ENCODE data around the gene CFP.

Gene CFP

DNA sequence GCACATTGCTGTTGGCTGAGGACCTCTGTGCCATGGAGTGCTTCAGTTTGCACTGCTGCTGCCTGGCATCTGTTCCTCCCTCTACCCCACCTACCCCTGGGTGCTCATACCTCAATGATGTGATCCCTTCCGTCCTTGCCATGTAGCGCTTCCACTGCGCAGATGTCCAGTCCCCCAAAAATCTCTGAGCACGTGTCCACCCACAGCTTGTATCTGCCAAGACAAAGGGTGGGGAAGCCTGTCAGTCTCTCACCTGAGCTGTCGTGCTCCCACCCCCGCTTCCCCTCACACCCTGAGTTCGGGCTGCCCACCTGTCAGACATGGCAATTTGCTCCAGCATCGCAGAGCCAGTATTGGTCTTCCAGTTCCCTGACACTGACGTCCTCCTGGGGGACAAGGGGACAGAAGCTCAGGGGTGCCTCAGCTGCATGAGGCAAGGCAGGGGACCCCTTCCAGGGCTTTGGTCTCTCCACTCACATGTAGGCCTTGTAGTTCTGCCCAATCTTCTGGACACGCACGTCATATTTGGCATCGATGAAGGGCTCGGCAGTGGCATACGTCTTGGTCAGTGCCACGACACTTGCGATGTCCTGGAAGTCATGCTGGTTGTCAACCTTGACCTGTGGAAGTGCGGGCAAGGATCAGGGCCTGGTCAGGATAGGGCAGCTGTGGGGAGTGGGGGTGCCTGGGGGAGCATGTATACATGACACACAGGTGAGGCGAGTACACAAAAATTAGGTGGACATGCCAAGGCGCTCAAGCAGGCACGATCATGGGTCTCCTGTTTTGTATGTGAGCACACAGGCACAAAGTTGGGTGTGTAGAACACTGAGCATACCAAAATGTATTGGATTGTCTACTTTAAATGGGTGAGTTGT is 53.5 kb downstream of the CFP start:
- TF ChIP-seq, protein P1, sequence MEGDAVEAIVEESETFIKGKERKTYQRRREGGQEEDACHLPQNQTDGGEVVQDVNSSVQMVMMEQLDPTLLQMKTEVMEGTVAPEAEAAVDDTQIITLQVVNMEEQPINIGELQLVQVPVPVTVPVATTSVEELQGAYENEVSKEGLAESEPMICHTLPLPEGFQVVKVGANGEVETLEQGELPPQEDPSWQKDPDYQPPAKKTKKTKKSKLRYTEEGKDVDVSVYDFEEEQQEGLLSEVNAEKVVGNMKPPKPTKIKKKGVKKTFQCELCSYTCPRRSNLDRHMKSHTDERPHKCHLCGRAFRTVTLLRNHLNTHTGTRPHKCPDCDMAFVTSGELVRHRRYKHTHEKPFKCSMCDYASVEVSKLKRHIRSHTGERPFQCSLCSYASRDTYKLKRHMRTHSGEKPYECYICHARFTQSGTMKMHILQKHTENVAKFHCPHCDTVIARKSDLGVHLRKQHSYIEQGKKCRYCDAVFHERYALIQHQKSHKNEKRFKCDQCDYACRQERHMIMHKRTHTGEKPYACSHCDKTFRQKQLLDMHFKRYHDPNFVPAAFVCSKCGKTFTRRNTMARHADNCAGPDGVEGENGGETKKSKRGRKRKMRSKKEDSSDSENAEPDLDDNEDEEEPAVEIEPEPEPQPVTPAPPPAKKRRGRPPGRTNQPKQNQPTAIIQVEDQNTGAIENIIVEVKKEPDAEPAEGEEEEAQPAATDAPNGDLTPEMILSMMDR (IDR thresholded peaks at IDR 0.05; ENCODE audit: insufficient read depth, low read depth, low read length, missing control alignments) = no peak
- no peak overlapping the region for H3K4me3 ChIP-seq (ENCODE audit: low read depth, low read length)
- no peak for DNase-seq (ENCODE audit: low read depth)

DNA sequence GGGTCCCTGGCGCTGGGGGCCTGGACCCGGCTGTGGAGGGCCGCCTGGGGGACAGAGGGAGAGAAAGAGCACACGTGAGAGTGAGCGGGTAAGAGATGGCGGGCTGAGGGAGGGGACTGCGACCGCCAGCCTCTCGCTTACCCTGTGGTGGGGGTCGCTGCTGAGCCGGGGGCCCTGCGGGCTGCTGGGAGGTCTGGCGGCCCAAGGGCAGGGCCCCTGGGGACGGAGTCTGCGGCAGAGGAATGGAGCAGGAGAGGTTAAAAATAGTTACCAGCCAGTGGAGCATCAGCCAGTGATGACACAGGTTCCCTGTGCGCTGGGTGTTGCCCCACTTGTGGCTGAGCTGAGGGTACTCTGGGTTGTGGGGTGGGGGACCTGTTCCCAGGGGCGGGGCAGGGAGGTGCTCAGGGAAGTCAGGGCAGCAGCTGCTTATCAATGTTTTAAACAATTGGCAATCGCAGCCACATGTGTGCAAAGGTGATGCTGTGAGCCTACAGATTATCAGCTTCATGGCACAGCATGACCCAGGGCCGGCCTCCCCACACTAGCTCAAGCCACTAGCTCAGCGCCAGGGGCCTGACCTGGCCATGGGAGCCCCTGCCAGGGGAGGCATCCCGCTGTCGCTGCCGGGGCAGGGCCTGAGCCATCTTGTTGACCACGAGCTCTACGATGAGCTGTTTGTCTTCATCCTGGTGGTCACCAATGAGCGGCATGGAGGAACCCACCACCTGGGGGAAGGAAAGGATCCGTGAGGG is 55.0 kb downstream of the CFP start:
- H3K4me3 ChIP-seq (ENCODE audit: low read depth, low read length) = no peak overlapping the region
- TF ChIP-seq, protein P1 (IDR thresholded peaks at IDR 0.05; ENCODE audit: insufficient read depth, low read depth, low read length, missing control alignments) = no peak
- DNase-seq (ENCODE audit: low read depth) = no peak

DNA sequence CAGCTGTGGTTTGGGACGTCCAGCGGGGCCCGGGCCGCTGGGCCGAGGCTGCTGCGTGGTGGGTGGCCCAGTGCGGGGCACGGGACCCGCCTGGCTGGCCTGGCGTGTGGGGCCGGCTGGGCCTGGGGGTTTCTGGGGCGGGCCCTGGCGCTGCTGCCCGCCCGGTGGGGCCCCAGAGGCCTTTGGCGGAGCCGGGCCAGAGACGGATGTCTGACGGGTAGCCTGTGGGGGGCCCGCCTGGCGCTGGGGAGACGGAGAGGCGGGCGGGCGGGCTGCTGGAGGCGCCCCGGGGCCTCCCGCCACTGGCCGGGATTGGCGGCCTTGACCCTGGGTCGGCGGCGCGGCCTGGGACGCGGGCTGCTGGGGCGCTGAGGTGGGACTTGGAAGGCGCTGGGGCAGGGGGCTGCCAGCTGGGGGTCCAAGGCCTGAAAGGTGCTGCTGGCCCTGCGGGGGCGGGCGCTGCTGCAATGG is 55.6 kb downstream of the CFP start:
- TF ChIP-seq, protein P1 (IDR thresholded peaks at IDR 0.05; ENCODE audit: insufficient read depth, low read depth, low read length, missing control alignments) = no peak
- no peak overlapping the region for H3K4me3 ChIP-seq (ENCODE audit: low read depth, low read length)

DNA sequence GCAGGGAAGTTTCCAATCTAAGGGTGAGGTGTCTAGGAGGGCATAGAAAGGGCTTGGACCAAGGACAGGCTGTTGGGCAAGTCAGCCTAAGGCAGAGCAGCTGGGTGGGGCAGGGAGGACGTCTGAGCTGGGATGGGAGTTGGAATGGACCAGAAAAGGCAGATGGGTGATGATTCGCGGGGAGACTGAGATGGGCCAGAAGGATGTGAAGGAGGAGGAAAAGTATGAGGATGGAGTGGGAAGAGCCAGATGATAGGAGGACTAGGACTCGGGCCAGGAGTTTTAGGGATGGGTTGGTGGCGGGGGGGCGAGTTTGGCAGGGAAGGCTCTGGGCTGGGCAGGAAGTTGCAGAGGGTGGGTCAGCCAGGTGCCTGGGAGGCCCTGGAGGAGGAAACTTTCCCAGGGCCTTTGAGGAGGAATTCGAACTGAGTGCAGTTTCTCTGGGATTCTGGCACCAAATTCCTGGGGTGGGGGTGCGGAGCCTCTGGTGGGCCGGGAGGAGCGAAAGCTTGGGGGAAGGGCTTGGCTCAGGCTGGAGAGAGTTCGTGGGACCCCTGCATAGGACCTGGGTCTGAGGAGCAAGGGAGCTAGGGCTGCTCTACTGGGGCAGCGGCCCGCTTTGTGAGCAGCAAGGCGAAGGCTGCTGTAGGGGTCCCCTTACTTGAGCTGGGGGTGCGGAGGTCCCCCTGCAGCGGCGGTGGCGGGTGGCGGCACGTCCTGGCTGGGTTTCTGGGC is 56.2 kb downstream of the CFP start:
- no peak for DNase-seq (ENCODE audit: low read depth)
- TF ChIP-seq, protein P1 (IDR thresholded peaks at IDR 0.05; ENCODE audit: insufficient read depth, low read depth, low read length, missing control alignments) = no peak
- H3K4me3 ChIP-seq (ENCODE audit: low read depth, low read length) = no peak overlapping the region

More for the DNA sequence above, 55.6 kb downstream of the CFP start:
- DNase-seq (ENCODE audit: low read depth) = no peak
